Lower lobe of right lung (tissue), 2 donors: ENCODE data around the gene ZNF605. TPM values are rescaled to one million over a fixed set of nuclear protein-coding genes. Genes with fewer than 3 reads are reported as not detected.
"Not testable (repeated sequence)": the region's sequence is repeated elsewhere in the genome, so short reads cannot be mapped to it uniquely, and the experiment has no call there.

Experiments
- ATAC-seq, 2 donors: fragments of 200-7000 bp; cut with Tn5 transposase; one replicate each; pipeline ENCODE4 v1.9.1; 2020 to 2022; ENCODE audit warnings: mild to moderate bottlenecking in 2 of 2, moderate library complexity in 2 of 2
- DNase-seq: peaks from one replicate; pipeline ENCODE4 v3.0.0-alpha.2; 2020
- H3K27ac ChIP-seq: fragments of 200-600 bp; one replicate; pipeline ENCODE4 v1.8.0; 2022
- H3K27me3 ChIP-seq: fragments of 200-600 bp; one replicate; pipeline ENCODE4 v1.8.0; 2022; ENCODE audit warnings: low read depth
- H3K36me3 ChIP-seq: fragments of 200-600 bp; one replicate; pipeline ENCODE4 v1.8.0; 2022; ENCODE audit warnings: mild to moderate bottlenecking
- H3K4me1 ChIP-seq: fragments of 200-600 bp; one replicate; pipeline ENCODE4 v1.8.0; 2022
- H3K4me3 ChIP-seq: fragments of 200-600 bp; one replicate; pipeline ENCODE4 v1.8.0; 2022; ENCODE audit warnings: mild to moderate bottlenecking
- H3K9me3 ChIP-seq: fragments of 200-600 bp; one replicate; pipeline ENCODE4 v1.8.0; 2022
- intact Hi-C: fragments of 100-400 bp; cut with DNase I; formaldehyde crosslinking; loops from one replicate; pipeline ENCODE4 v1.11.0; 2022
- total RNA-seq: library from RNA; stranded (reverse); fragmentation: NEBNext Ultra II Directional; extraction: Animal tissue kit (Norgen Biotek cat#: 25700); gene quantifications from one replicate; pipeline ENCODE4 v1.2.1, GENCODE V29; 2021
- TF ChIP-seq, protein P1 (sequence below): fragments of 200-600 bp; IDR thresholded peaks from one replicate; pipeline ENCODE4 v1.8.0; 2022; ENCODE audit warnings: antibody characterized with exemption, mild to moderate bottlenecking
- donor health status: DM: no; HTN: yes; CAD: no; lungs with severe emphysema.

The ZNF605 gene
- total RNA-seq, 1 donor from 2014 or later = 13.3 TPM

DNA sequence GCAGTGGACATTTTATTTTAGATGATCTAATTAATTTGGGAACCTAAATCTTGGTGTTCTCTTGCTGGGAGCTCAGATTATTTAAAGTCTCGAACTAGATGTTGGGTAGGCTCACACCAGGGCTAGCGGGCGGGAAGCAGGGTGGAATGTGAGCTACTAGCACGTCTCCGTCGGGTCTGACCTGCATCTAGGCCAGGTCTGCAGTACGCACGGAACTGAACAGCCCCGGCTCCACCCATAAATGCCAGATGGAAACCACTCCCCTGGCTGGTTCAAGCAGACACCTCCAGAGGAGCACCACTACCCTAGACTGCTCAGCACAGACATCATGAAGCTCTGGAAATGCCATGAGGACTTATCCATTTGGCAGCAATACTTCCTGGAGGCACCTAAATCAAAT, 10.3 kb downstream of the ZNF605 start:
- TF ChIP-seq, protein P1, sequence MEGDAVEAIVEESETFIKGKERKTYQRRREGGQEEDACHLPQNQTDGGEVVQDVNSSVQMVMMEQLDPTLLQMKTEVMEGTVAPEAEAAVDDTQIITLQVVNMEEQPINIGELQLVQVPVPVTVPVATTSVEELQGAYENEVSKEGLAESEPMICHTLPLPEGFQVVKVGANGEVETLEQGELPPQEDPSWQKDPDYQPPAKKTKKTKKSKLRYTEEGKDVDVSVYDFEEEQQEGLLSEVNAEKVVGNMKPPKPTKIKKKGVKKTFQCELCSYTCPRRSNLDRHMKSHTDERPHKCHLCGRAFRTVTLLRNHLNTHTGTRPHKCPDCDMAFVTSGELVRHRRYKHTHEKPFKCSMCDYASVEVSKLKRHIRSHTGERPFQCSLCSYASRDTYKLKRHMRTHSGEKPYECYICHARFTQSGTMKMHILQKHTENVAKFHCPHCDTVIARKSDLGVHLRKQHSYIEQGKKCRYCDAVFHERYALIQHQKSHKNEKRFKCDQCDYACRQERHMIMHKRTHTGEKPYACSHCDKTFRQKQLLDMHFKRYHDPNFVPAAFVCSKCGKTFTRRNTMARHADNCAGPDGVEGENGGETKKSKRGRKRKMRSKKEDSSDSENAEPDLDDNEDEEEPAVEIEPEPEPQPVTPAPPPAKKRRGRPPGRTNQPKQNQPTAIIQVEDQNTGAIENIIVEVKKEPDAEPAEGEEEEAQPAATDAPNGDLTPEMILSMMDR = no peak
- Histone ChIP-seq H3K4me3 (no peak overlapping the region), H3K27me3 (no peaks in the 10 kb centered on the region), H3K4me1 (no peaks in the 10 kb centered on the region), H3K27ac (no peak overlapping the region), H3K36me3 (peaks cover 54% of the 10 kb centered on the region), H3K9me3 (peaks cover 89% of the 10 kb centered on the region)
- DNase-seq (no peak), ATAC-seq (no peak)
- intact Hi-C loops = no loop called here

DNA sequence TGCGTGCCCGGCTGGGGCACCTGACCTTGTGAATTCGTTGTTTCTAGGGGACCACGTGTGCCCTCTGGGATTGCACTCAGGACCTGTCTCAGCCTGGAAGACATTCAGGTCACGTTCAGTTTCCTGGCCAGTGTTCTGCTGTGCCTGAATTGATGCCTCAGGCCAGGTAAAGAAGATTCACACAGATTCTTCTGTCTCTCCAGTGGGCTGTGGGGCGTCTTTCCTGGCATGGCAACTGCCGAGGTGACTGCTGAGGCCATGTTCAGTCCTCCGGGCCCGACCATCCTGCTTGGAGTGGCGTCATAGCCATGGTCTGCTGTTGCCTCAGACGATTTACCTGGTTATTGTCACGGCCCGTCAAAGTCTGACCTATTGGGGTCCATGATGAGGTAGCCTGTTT, 13.5 kb downstream of the ZNF605 start:
- H3K4me3 ChIP-seq = no peak overlapping the region
- ATAC-seq = no peak

DNA sequence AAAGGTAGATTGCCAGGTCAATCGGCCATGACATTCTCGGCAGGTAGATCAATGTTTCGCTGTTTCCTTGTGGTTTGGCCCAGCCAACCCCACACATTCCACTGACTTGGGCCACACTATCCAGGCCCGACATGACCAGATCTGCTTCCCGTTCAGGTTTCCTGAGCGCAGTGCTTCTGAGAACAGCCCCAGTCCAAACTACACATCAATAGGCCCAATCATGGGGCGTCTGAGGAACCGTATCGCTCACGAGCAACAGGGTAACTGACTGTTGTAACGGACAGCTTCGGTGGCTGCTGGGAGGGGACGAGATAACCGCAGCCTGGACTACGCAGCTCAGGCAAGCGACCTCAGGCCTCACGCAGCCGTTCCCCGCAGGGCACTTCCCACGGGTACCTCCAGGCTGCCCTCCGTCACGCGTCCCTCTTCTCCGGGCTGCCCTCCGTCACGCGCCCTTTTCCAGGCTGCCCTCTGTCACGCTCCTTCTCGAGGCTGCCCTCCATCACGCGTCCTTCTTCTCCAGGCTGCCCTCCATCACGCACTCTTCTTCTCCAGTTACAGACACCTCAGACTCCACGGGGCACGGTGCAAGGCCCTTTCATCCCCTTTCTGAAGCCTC, 14.7 kb downstream of the ZNF605 start:
- DNase-seq = no peak

More for the DNA sequence above, 13.5 kb downstream of the ZNF605 start:
- no peaks in the 10 kb centered on the region for H3K4me1 ChIP-seq
- H3K27me3 ChIP-seq = no peaks in the 10 kb centered on the region
- no peak for DNase-seq
- intact Hi-C loops = no loop called here
- peaks cover 87% of the 10 kb centered on the region for H3K9me3 ChIP-seq
- no peak overlapping the region for H3K27ac ChIP-seq
- TF ChIP-seq, protein P1 = no peak
- H3K36me3 ChIP-seq = peaks cover 46% of the 10 kb centered on the region

DNA sequence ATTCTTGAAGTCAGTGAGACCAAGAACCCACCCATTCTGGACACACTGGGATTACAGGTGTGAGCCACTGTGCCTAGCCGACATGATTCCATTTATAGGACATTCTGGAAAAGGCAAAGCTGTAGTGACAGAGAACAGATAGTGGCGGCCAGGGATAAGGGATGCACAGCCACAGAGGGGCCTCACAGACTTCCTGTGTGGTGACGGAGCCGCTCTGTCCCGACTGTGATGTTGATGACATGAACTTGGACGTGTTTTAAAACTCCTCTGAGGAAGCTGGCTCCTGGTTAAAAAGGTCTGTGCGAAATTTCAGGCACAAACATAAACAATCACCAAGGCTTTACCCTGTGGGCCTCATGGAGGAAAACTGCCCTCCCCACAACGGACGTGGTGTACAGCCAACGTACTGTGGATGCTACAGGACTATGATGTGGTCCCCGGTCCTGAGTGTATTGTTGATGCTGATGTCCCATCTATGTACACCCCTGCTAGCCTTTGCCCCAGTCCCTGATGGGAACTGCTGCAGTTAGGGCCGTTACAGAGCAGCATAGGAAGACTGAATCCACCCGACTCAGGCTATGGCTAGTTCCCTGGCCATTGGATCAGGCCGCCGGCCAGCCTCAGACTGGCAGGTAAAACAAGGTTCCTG, 15.9 kb downstream of the ZNF605 start:
- H3K4me3 ChIP-seq = no peak overlapping the region
- no peak for DNase-seq
- H3K4me1 ChIP-seq = no peaks in the 10 kb centered on the region
- H3K36me3 ChIP-seq = peaks cover 34% of the 10 kb centered on the region
- no peak overlapping the region for H3K27ac ChIP-seq
- intact Hi-C loops = no loop called here
- TF ChIP-seq, protein P1 = no peak
- ATAC-seq = no peak
- H3K9me3 ChIP-seq = peaks cover 85% of the 10 kb centered on the region
- no peaks in the 10 kb centered on the region for H3K27me3 ChIP-seq

More for the DNA sequence above, 14.7 kb downstream of the ZNF605 start:
- Histone ChIP-seq H3K4me3 (no peak overlapping the region), H3K9me3 (peaks cover 87% of the 10 kb centered on the region), H3K27ac (no peak overlapping the region), H3K36me3 (peaks cover 45% of the 10 kb centered on the region), H3K27me3 (no peaks in the 10 kb centered on the region), H3K4me1 (no peaks in the 10 kb centered on the region)
- no peak for ATAC-seq
- intact Hi-C loops = no loop called here
- TF ChIP-seq, protein P1 = no peak

DNA sequence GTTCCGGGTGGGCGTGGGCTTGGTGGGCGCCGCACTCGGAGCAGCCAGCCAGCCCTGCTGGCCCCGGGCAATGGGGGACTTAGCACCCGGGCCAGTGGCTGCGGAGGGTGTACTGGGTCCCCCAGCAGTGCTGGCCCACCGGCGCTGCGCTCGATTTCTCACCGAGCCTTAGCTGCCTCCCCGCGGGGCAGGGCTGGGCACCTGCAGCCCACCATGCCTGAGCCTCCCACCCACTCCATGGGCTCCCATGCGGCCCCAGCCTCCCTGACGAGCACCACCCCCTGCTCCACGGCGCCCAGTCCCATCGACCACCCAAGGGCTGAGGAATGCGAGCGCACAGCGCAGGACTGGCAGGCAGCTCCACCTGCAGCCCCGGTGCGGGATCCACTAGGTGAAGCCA, 17.3 kb downstream of the ZNF605 start:
- intact Hi-C loops, H3K4me1 ChIP-seq, ATAC-seq, H3K27me3 ChIP-seq, H3K27ac ChIP-seq, DNase-seq, H3K4me3 ChIP-seq: not testable (repeated sequence)
- Histone ChIP-seq H3K36me3 (peaks cover 20% of the 10 kb centered on the region), H3K9me3 (peaks cover 86% of the 10 kb centered on the region)

DNA sequence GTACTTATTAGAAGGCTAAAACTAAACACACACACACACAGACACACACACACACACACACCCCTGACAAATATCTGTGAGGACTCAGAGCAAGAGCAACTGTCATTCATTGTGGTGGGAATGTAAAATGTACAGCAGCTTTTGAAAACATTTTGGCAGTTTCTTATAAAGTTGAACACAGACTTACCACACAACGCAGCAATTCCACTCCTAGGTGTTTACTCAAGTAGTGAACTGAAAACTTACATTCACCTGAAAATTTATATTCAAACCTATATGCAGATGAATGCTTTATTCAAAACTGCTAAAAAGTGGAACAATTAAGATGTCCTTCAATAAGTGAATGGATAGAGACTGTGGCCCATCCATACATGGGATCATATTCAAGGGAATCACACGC, 18.6 kb downstream of the ZNF605 start:
- Histone ChIP-seq H3K36me3 (peaks cover 7% of the 10 kb centered on the region), H3K4me1 (no peaks in the 10 kb centered on the region), H3K4me3 (no peak overlapping the region), H3K27me3 (no peaks in the 10 kb centered on the region), H3K9me3 (peaks cover 86% of the 10 kb centered on the region), H3K27ac (no peak overlapping the region)
- intact Hi-C loops = no loop called here
- DNase-seq = no peak
- TF ChIP-seq, protein P1 = no peak
- no peak for ATAC-seq

DNA sequence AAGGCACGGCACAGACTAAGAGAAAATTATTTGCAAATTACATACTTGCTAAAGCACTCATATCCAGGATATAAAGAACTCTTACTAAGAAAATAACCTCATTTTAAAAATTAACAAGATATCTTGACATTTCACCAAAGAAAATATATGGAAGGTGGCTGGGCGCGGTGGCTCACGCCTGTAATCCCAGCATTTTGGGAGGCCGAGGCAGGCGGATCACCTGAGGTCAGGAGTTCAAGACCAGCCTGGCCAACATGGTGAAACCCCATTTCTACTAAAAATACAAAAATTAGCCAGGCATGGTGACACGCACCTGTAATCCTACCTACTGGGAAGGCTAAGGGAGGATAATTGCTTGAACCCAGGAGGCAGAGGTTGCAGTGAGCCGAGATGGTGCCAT, 19.2 kb downstream of the ZNF605 start:
- peaks cover 86% of the 10 kb centered on the region for H3K9me3 ChIP-seq
- ATAC-seq, H3K27me3 ChIP-seq, H3K4me1 ChIP-seq, DNase-seq, H3K4me3 ChIP-seq, H3K27ac ChIP-seq, intact Hi-C loops, H3K36me3 ChIP-seq: not testable (repeated sequence)
